Nephron progenitor cell (in vitro differentiated cells): ENCODE results near the gene AFP.

Experiments
- DNase-seq: peaks from one replicate; pipeline ENCODE4 v3.0.0; 2021
- H3K27ac Mint-ChIP-seq: 2 replicates; pipeline ENCODE4 v1.8.0; 2021; ENCODE audit warnings: mild to moderate bottlenecking, moderate library complexity, mixed read lengths
- H3K27me3 Mint-ChIP-seq: 2 replicates; pipeline ENCODE4 v1.8.0; 2021; ENCODE audit warnings: mild to moderate bottlenecking, low read depth, mixed read lengths; ENCODE audit not compliant: poor library complexity
- H3K36me3 Mint-ChIP-seq: 2 replicates; pipeline ENCODE4 v1.8.0; 2021; ENCODE audit warnings: low read depth, mixed read lengths
- H3K4me1 Mint-ChIP-seq: 2 replicates; pipeline ENCODE4 v1.8.0; 2021; ENCODE audit warnings: mixed read lengths
- H3K4me3 Mint-ChIP-seq: 2 replicates; pipeline ENCODE4 v1.8.0; 2021; ENCODE audit warnings: mild to moderate bottlenecking, moderate library complexity, mixed read lengths
- H3K9me3 Mint-ChIP-seq: 2 replicates; pipeline ENCODE4 v1.8.0; 2021; ENCODE audit warnings: mild to moderate bottlenecking, moderate library complexity, mixed read lengths
- CTCF ChIP-seq: fragments of 200-600 bp; sonication (generic); IDR thresholded peaks from 2 replicates; pipeline ENCODE4 v1.5.0; 2021; ENCODE audit warnings: antibody characterized with exemption

The AFP gene

GRCh38 chr4:73405138-73405537 lies 30.9 kb upstream of the AFP start:
- H3K4me3 Mint-ChIP-seq = no peak overlapping the region
- no peaks in the 10 kb centered on the region for H3K27me3 Mint-ChIP-seq
- no peaks in the 10 kb centered on the region for H3K36me3 Mint-ChIP-seq

DNA sequence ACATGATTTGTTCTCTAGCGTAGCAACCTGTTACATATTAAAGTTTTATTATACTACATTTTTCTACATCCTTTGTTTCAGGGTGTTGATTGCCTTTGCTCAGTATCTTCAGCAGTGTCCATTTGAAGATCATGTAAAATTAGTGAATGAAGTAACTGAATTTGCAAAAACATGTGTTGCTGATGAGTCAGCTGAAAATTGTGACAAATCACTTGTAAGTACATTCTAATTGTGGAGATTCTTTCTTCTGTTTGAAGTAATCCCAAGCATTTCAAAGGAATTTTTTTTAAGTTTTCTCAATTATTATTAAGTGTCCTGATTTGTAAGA lies 29.5 kb upstream of the AFP start:
- Mint-ChIP-seq H3K9me3 (no peaks in the 10 kb centered on the region), H3K27me3 (no peaks in the 10 kb centered on the region), H3K27ac (no peak overlapping the region), H3K36me3 (no peaks in the 10 kb centered on the region), H3K4me3 (no peak overlapping the region), H3K4me1 (no peaks in the 10 kb centered on the region)
- no peak for TF ChIP-seq CTCF
- DNase-seq = no peak

More at GRCh38 chr4:73405138-73405537, 30.9 kb upstream of the AFP start:
- no peak for TF ChIP-seq CTCF
- no peak for DNase-seq
- no peaks in the 10 kb centered on the region for H3K4me1 Mint-ChIP-seq
- no peaks in the 10 kb centered on the region for H3K9me3 Mint-ChIP-seq
- H3K27ac Mint-ChIP-seq = no peak overlapping the region

DNA sequence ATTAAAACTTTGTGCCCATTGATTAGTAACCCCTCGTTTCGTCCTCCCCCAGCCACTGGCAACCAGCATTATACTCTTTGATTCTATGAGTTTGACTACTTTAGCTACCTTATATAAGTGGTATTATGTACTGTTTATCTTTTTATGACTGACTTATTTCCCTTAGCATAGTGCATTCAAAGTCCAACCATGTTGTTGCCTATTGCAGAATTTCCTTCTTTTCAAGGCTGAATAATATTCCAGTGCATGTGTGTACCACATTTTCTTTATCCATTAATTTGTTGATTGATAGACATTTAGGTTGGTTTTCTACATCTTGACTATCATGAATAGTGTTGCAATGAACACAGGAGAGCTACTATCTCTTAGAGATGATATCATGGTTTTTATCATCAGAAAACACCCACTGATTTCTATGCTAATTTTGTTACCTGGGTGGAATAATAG lies 28.8 kb upstream of the AFP start:
- no peak overlapping the region for H3K4me3 Mint-ChIP-seq
- DNase-seq = no peak
- peaks cover 4% of the 10 kb centered on the region for H3K27me3 Mint-ChIP-seq
- TF ChIP-seq CTCF = no peak
- no peaks in the 10 kb centered on the region for H3K9me3 Mint-ChIP-seq
- H3K36me3 Mint-ChIP-seq = no peaks in the 10 kb centered on the region
- H3K27ac Mint-ChIP-seq = no peak overlapping the region
- H3K4me1 Mint-ChIP-seq = no peaks in the 10 kb centered on the region

DNA sequence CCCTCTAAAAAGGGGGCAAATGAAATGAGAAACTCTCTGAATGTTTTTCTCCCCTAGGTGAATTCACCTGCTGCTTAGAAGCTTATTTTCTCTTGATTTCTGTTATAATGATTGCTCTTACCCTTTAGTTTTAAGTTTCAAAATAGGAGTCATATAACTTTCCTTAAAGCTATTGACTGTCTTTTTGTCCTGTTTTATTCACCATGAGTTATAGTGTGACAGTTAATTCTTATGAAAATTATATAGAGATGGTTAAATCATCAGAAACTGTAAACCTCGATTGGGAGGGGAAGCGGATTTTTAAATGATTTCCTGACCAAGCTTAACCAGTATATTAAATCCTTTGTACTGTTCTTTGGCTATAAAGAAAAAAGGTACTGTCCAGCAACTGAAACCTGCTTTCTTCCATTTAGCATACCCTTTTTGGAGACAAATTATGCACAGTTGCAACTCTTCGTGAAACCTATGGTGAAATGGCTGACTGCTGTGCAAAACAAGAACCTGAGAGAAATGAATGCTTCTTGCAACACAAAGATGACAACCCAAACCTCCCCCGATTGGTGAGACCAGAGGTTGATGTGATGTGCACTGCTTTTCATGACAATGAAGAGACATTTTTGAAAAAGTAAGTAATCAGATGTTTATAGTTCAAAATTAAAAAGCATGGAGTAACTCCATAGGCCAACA lies 27.7 kb upstream of the AFP start:
- no peak for TF ChIP-seq CTCF
- H3K4me1 Mint-ChIP-seq = no peaks in the 10 kb centered on the region
- no peak for DNase-seq
- no peaks in the 10 kb centered on the region for H3K36me3 Mint-ChIP-seq
- no peaks in the 10 kb centered on the region for H3K9me3 Mint-ChIP-seq
- no peak overlapping the region for H3K27ac Mint-ChIP-seq
- H3K4me3 Mint-ChIP-seq = no peak overlapping the region
- H3K27me3 Mint-ChIP-seq = peaks cover 4% of the 10 kb centered on the region

- no peak overlapping the region for H3K27ac Mint-ChIP-seq
- DNase-seq = no peak
- H3K4me1 Mint-ChIP-seq = no peaks in the 10 kb centered on the region
- H3K27me3 Mint-ChIP-seq = peaks cover 4% of the 10 kb centered on the region
- no peaks in the 10 kb centered on the region for H3K36me3 Mint-ChIP-seq
- no peak for TF ChIP-seq CTCF
- H3K9me3 Mint-ChIP-seq = no peaks in the 10 kb centered on the region
- H3K4me3 Mint-ChIP-seq = no peak overlapping the region
These were observed 26.8 kb upstream of the AFP start for GRCh38 chr4:73409012-73409862.
